ENCODE data around the gene BICRAL. TPM values are rescaled to one million over a fixed set of nuclear protein-coding genes. Genes with fewer than 3 reads are reported as not detected.

BICRAL gene
- total RNA-seq, 4 donors from 2014 or later, result 14.7 to 34.8 (median 21.5) TPM

- H3K27ac ChIP-seq, result no peak overlapping the region
- no peak for DNase-seq
- H3K9me3 ChIP-seq, result no peaks in the 10 kb centered on the region
- no peaks in the 10 kb centered on the region for H3K27me3 ChIP-seq
- TF ChIP-seq POLR2A (IDR thresholded peaks at IDR 0.05), result no peak
- TF ChIP-seq, protein P1, sequence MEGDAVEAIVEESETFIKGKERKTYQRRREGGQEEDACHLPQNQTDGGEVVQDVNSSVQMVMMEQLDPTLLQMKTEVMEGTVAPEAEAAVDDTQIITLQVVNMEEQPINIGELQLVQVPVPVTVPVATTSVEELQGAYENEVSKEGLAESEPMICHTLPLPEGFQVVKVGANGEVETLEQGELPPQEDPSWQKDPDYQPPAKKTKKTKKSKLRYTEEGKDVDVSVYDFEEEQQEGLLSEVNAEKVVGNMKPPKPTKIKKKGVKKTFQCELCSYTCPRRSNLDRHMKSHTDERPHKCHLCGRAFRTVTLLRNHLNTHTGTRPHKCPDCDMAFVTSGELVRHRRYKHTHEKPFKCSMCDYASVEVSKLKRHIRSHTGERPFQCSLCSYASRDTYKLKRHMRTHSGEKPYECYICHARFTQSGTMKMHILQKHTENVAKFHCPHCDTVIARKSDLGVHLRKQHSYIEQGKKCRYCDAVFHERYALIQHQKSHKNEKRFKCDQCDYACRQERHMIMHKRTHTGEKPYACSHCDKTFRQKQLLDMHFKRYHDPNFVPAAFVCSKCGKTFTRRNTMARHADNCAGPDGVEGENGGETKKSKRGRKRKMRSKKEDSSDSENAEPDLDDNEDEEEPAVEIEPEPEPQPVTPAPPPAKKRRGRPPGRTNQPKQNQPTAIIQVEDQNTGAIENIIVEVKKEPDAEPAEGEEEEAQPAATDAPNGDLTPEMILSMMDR (IDR thresholded peaks at IDR 0.05), result no peak
- no peak for TF ChIP-seq EP300 (IDR thresholded peaks at IDR 0.05; ENCODE audit: low read depth)
- peaks cover 0 to 4% (median 0%) of the 10 kb centered on the region in 4 donors for H3K36me3 ChIP-seq
- no peak overlapping the region for H3K4me3 ChIP-seq
- 88% methylated on average over 2 of the region's 2 CpGs; no CpG with 5 or more reads in 1 of the 2 donors for WGBS, 2 donors (ENCODE audit: low coverage in 1 of 2)
- in situ Hi-C loops (cut with MboI; ENCODE audit: low pct_ligation_motif_present in 1 of 4, low pct_unique_long_range_greater_than_20kb in 1 of 4, low sequenced_read_pairs in 3 of 4) (no loop called here), intact Hi-C loops (cut with DNase I; ENCODE audit: low total_unique reads) (no loop called here)
- peaks cover 0 to 25% (median 5%) of the 10 kb centered on the region in 4 donors for H3K4me1 ChIP-seq
These were observed 64.7 kb downstream of the BICRAL start for GRCh38 chr6:42846505-42846904.

GRCh38 chr6:42848700-42849099, 66.8 kb downstream of the BICRAL start:
- Histone ChIP-seq H3K9me3 (no peaks in the 10 kb centered on the region), H3K36me3 (peaks cover 0 to 20% (median 8%) of the 10 kb centered on the region in 4 donors), H3K27ac (no peak overlapping the region), H3K4me1 (peaks cover 0 to 25% (median 5%) of the 10 kb centered on the region in 4 donors), H3K4me3 (no peak overlapping the region), H3K27me3 (no peaks in the 10 kb centered on the region)
- TF ChIP-seq, protein P1 (IDR thresholded peaks at IDR 0.05), result no peak
- TF ChIP-seq EP300 (IDR thresholded peaks at IDR 0.05; ENCODE audit: low read depth) (no peak), POLR2A (IDR thresholded peaks at IDR 0.05) (no peak), POLR2AphosphoS5 (IDR thresholded peaks at IDR 0.05) (no peak)
- 91 to 95% methylated on average over 4 of the region's 4 CpGs for WGBS, 2 donors (ENCODE audit: low coverage in 1 of 2)
- intact Hi-C loops (cut with DNase I; ENCODE audit: low total_unique reads) (loop anchor here (1.0 kb wide), 1 partner anchor 10 kb away; no protein-coding TSS in a partner anchor), in situ Hi-C loops (cut with MboI; ENCODE audit: low pct_ligation_motif_present in 1 of 4, low pct_unique_long_range_greater_than_20kb in 1 of 4, low sequenced_read_pairs in 3 of 4) (no loop called here)
- DNase-seq, result no peak

DNA sequence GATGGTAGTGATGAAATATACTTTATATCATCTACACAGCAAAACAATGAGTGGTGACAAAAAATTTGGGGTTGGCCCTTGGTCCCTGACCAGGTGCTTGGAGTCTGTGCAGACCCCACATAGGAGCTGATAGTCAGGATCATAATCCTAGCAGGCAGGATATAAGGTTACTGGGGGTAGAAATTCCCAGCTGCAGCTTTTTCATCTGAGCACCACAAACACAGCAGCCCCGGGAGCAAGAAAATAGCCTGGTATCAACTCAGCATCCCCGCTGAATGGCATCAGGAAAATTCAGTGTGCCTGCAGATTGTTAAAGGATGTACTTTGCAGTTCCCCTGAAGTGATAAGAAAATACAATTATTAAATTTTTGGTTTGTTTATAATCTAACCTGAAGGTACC, 69.7 kb downstream of the BICRAL start:
- H3K36me3 ChIP-seq, result peaks cover 0 to 44% (median 15%) of the 10 kb centered on the region in 4 donors
- no peak overlapping the region for H3K4me3 ChIP-seq
- H3K27ac ChIP-seq, result no peak overlapping the region
- TF ChIP-seq EP300 (IDR thresholded peaks at IDR 0.05; ENCODE audit: low read depth), result no peak
- no peak for TF ChIP-seq POLR2AphosphoS5 (IDR thresholded peaks at IDR 0.05)
- TF ChIP-seq, protein P1 (IDR thresholded peaks at IDR 0.05), result no peak
- no peak for TF ChIP-seq POLR2A (IDR thresholded peaks at IDR 0.05)
- peaks cover 0 to 9% (median 2%) of the 10 kb centered on the region in 4 donors for H3K4me1 ChIP-seq
- WGBS, 2 donors (ENCODE audit: low coverage in 1 of 2), result 97% methylated on average over 2 of the region's 2 CpGs; no CpG with 5 or more reads in 1 of the 2 donors
- intact Hi-C loops (cut with DNase I; ENCODE audit: low total_unique reads) (no loop called here), in situ Hi-C loops (cut with MboI; ENCODE audit: low pct_ligation_motif_present in 1 of 4, low pct_unique_long_range_greater_than_20kb in 1 of 4, low sequenced_read_pairs in 3 of 4) (loop anchor here in 1 of 4 donors (25.0 kb wide), 1 partner anchor 114 kb away; the partner anchor contains the start of gene TBCC)
- no peak for DNase-seq
- no peaks in the 10 kb centered on the region for H3K9me3 ChIP-seq
- H3K27me3 ChIP-seq, result no peaks in the 10 kb centered on the region

DNA sequence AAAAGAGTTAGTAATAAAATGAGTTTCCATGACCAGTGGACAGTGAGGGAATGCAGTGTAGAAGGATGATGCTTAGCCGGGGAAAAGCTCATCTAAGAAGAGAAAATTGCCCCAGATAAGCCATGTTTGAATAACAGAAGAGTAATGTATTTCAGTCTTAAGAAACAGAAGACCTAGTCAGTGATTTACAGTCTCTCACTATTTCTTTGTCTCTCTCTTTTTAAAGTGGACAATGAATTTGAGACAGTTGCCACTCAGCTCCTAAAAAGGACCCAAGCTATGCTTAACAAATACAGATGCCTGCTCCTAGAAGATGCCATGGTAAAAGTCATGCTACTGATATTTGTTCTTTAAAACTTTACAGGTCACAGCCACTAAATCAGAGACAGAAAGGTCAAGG, 78.2 kb downstream of the BICRAL start:
- Histone ChIP-seq H3K27me3 (no peaks in the 10 kb centered on the region), H3K4me1 (no peaks in the 10 kb centered on the region), H3K9me3 (no peaks in the 10 kb centered on the region), H3K4me3 (no peak overlapping the region), H3K27ac (no peak overlapping the region), H3K36me3 (peaks cover 0 to 97% (median 38%) of the 10 kb centered on the region in 4 donors)
- 94 to 100% methylated on average over 1 of the region's 1 CpG for WGBS, 2 donors (ENCODE audit: low coverage in 1 of 2)
- no peak for TF ChIP-seq POLR2A (IDR thresholded peaks at IDR 0.05)
- TF ChIP-seq, protein P1 (IDR thresholded peaks at IDR 0.05), result no peak
- TF ChIP-seq POLR2AphosphoS5 (IDR thresholded peaks at IDR 0.05), result no peak
- no peak for TF ChIP-seq EP300 (IDR thresholded peaks at IDR 0.05; ENCODE audit: low read depth)
- no peak for DNase-seq
- in situ Hi-C loops (cut with MboI; ENCODE audit: low pct_ligation_motif_present in 1 of 4, low pct_unique_long_range_greater_than_20kb in 1 of 4, low sequenced_read_pairs in 3 of 4) (loop anchor here in 1 of 4 donors (25.0 kb wide), 1 partner anchor 123 kb away; the partner anchor contains the start of gene TBCC), intact Hi-C loops (cut with DNase I; ENCODE audit: low total_unique reads) (no loop called here)
